GM12801 (cell line): ENCODE measurements around the gene CCR9.

ENCODE experiments used
- TF ChIP-seq, protein P1 (sequence below): IDR thresholded peaks from one replicate; pipeline ENCODE4 v1.5.1; 2011; ENCODE audit warnings: control low read depth; ENCODE audit not compliant: insufficient read length; ENCODE audit errors: extremely low read depth

The CCR9 gene

DNA sequence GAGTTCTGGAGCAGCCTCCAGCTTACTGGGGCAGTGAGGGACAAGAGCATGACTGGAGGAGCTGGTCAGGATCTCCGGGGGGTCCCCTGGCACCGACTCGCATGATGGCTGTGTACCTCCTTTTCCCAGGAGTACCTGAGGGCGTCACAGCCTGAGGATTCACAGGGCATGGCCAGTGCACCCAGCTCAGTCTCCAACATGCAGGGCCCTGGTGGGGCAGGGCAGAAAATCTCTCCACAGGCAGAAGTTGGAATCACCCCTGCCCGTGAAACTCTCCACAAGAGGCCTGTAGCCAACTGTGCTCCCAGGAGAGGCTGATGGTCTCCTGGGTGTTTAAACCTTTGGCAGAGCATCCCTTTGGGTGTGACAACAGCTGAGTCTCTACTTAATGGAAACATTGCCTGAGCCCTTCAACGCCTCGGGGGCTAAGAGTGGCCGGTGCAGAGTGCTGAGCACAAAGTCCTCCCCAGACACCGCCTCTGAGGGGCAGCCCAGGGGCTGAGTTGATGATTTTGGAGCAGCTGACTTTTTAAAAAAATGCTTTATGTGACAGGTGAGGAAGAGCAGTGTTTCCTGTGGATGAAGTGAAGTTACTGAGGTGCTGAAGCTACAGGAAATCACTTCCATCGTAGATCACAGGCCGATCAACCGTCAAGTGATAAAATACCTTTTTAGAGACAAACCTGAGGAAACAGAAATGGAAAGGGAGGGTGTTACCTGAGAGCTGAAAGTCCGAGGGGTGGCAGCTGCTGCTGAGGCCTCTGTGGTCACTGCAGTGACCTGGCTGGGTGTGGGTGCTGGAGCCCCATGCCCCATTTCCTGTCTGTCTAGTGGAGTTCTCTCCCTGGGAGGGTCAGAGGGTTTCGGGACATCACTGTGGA lies 35.1 kb downstream of the CCR9 start:
- TF ChIP-seq, protein P1, sequence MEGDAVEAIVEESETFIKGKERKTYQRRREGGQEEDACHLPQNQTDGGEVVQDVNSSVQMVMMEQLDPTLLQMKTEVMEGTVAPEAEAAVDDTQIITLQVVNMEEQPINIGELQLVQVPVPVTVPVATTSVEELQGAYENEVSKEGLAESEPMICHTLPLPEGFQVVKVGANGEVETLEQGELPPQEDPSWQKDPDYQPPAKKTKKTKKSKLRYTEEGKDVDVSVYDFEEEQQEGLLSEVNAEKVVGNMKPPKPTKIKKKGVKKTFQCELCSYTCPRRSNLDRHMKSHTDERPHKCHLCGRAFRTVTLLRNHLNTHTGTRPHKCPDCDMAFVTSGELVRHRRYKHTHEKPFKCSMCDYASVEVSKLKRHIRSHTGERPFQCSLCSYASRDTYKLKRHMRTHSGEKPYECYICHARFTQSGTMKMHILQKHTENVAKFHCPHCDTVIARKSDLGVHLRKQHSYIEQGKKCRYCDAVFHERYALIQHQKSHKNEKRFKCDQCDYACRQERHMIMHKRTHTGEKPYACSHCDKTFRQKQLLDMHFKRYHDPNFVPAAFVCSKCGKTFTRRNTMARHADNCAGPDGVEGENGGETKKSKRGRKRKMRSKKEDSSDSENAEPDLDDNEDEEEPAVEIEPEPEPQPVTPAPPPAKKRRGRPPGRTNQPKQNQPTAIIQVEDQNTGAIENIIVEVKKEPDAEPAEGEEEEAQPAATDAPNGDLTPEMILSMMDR, result no peak

DNA sequence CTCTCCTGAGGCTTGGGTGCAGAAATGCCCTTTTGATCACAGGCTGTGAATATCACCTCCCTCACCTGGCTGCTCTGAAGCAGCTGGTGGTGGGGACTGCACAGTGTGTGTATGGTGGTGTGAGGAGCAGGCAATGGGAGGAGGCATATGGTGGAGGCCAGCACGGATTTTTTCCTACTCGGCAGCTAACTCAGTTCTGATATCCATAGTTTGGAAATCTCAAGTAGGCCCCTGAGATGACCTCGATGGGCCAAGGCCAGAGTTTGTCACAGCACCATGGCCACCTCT lies 35.6 kb downstream of the CCR9 start:
- TF ChIP-seq, protein P1, result no peak

DNA sequence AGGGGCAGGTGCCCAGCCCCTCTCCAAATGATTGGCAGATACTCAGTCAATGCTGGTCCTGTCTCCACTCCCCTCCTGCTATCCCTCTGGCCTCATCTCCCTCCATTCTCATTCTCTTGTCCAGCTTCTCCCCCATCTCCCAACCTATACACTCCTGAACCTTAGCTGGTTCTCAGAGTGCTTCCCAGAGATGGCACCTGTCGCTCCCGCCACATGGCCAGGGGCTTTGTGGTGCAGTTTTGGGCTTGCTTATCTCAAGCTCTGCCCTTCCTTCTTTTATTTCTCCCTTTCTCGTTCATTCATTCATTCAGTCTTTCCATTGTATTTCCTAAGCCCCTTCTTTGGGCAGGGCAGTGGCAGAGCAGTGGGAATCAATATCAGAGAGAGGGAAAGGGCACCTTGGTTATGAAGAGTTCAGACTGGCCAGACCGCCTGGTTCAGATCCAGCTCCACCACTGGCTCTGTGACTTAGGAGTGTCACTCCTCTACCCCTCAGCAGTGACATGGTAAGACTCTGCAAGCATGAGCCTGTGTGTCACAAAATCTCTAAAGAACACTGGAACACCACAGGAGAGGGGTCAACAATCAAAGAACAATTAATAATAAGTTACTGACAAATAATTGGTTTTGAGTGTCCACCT lies 36.7 kb downstream of the CCR9 start:
- TF ChIP-seq, protein P1, result no peak

DNA sequence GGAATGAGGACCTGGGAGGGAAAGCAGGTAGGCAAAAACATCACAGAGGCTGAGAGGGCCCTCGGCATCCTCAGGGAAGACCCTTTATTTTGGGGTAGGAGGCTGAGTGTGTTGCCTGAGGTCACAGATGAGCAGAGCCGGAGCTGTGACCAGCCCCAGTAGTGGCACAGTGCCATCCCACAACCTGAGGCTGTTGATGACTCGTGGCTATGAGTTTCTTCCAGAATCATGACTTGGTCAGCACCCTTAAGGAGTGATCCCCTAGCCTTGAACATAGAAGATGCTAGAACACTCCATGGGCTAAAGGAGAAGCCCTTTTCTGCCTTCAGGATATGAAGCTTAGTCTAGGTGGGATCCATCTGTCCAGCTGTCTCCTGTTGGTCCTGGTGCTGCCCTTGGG lies 37.4 kb downstream of the CCR9 start:
- TF ChIP-seq, protein P1, result no peak

DNA sequence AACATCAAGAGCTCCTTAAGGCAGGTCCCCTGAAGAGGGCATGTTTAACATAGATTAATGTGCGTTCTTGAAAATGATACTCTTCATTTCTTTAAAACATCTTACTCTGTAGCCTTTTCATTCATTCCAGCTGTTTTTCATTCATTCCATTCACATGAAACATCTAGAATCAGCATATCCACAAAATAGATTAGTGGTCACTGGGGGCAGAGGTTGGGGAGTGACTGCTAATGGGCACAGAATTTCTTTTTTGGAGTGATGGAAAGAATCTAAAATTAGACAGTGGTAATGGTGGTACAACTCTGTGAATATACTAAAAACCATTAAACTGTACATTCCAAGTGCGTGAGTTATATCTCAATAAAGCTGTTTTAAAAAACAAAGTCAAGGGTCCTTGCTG lies 41.5 kb downstream of the CCR9 start:
- TF ChIP-seq, protein P1, result no peak

DNA sequence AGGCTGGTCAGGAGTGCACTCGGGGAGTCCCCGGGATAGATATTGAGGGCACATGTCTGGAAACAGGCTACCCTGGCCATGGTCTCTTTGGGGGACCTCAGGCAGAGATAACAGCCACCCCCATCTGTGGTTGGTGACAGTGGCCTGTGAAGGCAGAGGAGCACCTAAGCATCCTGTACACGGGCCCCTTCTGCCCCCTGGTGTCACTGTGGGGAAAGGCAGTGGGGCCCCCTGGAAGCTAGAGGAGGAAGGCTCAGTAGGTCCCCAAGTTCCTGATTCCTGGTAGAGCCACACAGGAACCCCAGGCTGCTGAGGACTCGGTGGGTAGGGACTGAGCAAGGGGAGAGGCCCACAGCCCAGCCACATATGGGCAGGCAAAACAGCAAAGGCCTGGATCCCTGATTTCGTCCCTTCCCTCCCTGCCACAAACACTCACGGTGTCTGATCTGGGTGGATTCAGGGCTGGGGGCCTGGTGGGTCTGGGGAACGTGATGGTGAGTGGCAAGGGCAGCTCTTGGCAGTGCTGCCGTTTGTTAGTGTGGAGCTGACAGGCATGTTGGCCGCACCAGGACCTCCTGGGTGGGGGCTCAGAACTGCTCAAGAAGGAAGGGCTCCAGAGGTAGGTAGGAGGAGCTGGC lies 42.8 kb downstream of the CCR9 start:
- TF ChIP-seq, protein P1, result no peak

DNA sequence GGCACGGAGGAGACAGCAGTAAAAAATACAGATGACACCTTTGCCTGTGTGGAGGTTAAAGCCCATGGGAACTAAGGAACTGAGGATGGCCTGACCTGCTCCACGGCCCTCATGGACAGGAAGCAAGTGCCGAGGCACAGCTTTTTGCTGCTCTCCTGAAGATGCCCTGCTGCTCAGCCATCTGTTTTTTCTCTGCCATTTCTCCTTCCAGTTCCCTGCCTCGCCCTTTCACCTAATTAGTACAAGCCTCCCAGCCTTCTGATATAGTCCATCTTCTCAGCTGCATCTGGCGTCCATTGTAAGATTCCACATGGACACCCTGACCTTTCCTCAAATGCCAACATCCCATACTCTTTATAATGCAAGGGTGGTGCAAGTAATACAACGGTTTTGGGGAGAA lies 45.2 kb downstream of the CCR9 start:
- TF ChIP-seq, protein P1, result no peak
